K562 (cell line): Measurements from ENCODE around the gene DENND1A. TPM values are rescaled to one million over a fixed set of nuclear protein-coding genes. Genes with fewer than 3 reads are reported as not detected.
"Not testable (repeated sequence)": the region's sequence is repeated elsewhere in the genome, so short reads cannot be mapped to it uniquely, and the experiment has no call there.

Source experiments
- ATAC-seq: fragments of 200-7000 bp; cut with Tn5 transposase; 3 replicates; pipeline ENCODE4 v1.9.1; 2020; ENCODE audit warnings: moderate library complexity
- BruUV-seq: library from RNA; stranded (reverse); fragments of 400-500 nt; replicated peaks from 2 replicates; lab custom pipeline; 2021; lab: Mats Ljungman, UMichigan
- CTCF ChIA-PET: fragments of 300-600 bp; formaldehyde crosslinking; extraction: SDS; loops from one replicate; lab custom pipeline; 2021; ENCODE audit warnings: low intra/inter-chr PET ratio; lab: Yijun Ruan, JAX
- POLR2A ChIA-PET: fragments of 300-600, 350-650 bp; sonication (Branson Sonifier 250); formaldehyde crosslinking; extraction: SDS; loops from one replicate; lab custom pipeline; 2021; ENCODE audit warnings: antibody characterized with exemption, inconsistent platforms; lab: Yijun Ruan, JAX
- DNase-seq, 4 experiments: peaks; one replicate each; pipeline versions ENCODE4 v3.0.0 to v3.0.0-alpha.2; 2011 to 2018; ENCODE audit warnings: low spot score in 3 of 4, mixed read lengths in 3 of 4; ENCODE audit errors: extremely low read depth in 1 of 4
- FAIRE-seq: peaks from 2 replicates; lab custom pipeline; 2011; peaks lifted over from hg19 to GRCh38; lab: Jason Lieb, UNC
- H2AFZ ChIP-seq: 2 replicates; pipeline ENCODE4 v1.6.0; 2011; ENCODE audit warnings: low read depth, low read length, control low read depth, inconsistent platforms
- H3K27ac ChIP-seq: fragments of 200-600 bp; 3 replicates; pipeline ENCODE4 v1.8.0; 2011; ENCODE audit warnings: low read depth, mild to moderate bottlenecking, control low read depth, inconsistent platforms, low read length, moderate library complexity, mixed read lengths; ENCODE audit errors: extremely low read depth
- H3K27me3 ChIP-seq, 2 experiments: fragments of 300-600 bp in 1 of 2; 2 replicates in 1 of 2; 3 replicates in 1 of 2; pipeline versions ENCODE4 v1.6.0 to v1.8.0; 2011; ENCODE audit warnings: inconsistent platforms in 2 of 2, low read length in 2 of 2, mild to moderate bottlenecking in 1 of 2, mixed read lengths in 1 of 2, moderate library complexity in 1 of 2; ENCODE audit not compliant: control insufficient read depth in 2 of 2, insufficient read depth in 2 of 2
- H3K36me3 ChIP-seq: fragments of 300-600 bp; 3 replicates; pipeline ENCODE4 v1.8.0; 2011; ENCODE audit warnings: mild to moderate bottlenecking, low read length, inconsistent platforms; ENCODE audit not compliant: control insufficient read depth, insufficient read depth
- H3K4me1 ChIP-seq, 2 experiments: fragments of 200-600 bp in 1 of 2; replicated peaks in 1 of 2; 2 replicates in 1 of 2; 3 replicates in 1 of 2; pipeline versions ENCODE4 v1.5.1 to v1.8.0; 2011; ENCODE audit warnings: inconsistent platforms in 2 of 2, low read length in 2 of 2, mild to moderate bottlenecking in 1 of 2, mixed read lengths in 1 of 2, moderate library complexity in 1 of 2; ENCODE audit not compliant: control insufficient read depth in 2 of 2, insufficient read depth in 2 of 2
- H3K4me2 ChIP-seq: 2 replicates; pipeline ENCODE4 v1.6.1; 2011; ENCODE audit warnings: low read length, control low read depth, inconsistent platforms, mixed read lengths; ENCODE audit not compliant: insufficient read depth
- H3K4me3 ChIP-seq: fragments of 200-600 bp; sonication (generic), shearing (Covaris generic); 2 replicates; pipeline ENCODE4 v1.5.1; 2016; ENCODE audit warnings: control low read depth, inconsistent platforms
- H3K79me2 ChIP-seq: fragments of 200-600 bp; 3 replicates; pipeline ENCODE4 v1.8.0; 2011; ENCODE audit warnings: low read length, inconsistent platforms; ENCODE audit not compliant: control insufficient read depth, insufficient read depth
- H3K9ac ChIP-seq, 2 experiments: 2 replicates each; pipeline versions ENCODE4 v1.6.0 to v1.6.1; 2011; ENCODE audit warnings: low read depth in 2 of 2, low read length in 2 of 2, control low read depth in 1 of 2, inconsistent platforms in 1 of 2, mild to moderate bottlenecking in 1 of 2, mixed read lengths in 1 of 2; ENCODE audit not compliant: insufficient read depth in 1 of 2
- H3K9me1 ChIP-seq: one replicate; pipeline ENCODE4 v1.6.0; 2011; ENCODE audit warnings: inconsistent platforms, mild to moderate bottlenecking, low read length, moderate library complexity; ENCODE audit not compliant: control insufficient read depth, insufficient read depth
- H3K9me3 ChIP-seq: replicated peaks from 2 replicates; pipeline ENCODE4 v1.5.1; 2011; ENCODE audit warnings: low read depth, low read length, inconsistent platforms; ENCODE audit not compliant: control insufficient read depth, insufficient read depth
- H4K20me1 ChIP-seq: replicated peaks from 2 replicates; pipeline ENCODE4 v1.6.1; 2011; ENCODE audit warnings: low read length, inconsistent platforms, mixed read lengths; ENCODE audit not compliant: control insufficient read depth, insufficient read depth
- ARID1B ChIP-seq: fragments of 450-650 bp; IDR thresholded peaks from 2 replicates; pipeline ENCODE4 v1.6.1; 2016; ENCODE audit warnings: antibody characterized with exemption, mild to moderate bottlenecking, inconsistent platforms
- CBFA2T3 ChIP-seq: fragments of 450-650 bp; IDR thresholded peaks from 2 replicates; pipeline ENCODE4 v1.6.1; 2017
- DLX4 ChIP-seq: fragments of 250-450 bp; sonication (Bioruptor Pico); IDR thresholded peaks from 2 replicates; pipeline ENCODE4 v1.6.1; 2021; ENCODE audit warnings: mild to moderate bottlenecking
- ELK3 ChIP-seq: fragments of 450-650 bp; formaldehyde crosslinking; IDR thresholded peaks from 2 replicates; pipeline ENCODE4 v1.4.0; 2020; ENCODE audit warnings: mild to moderate bottlenecking
- MEF2D ChIP-seq: conservative IDR thresholded peaks from 2 replicates; pipeline ENCODE4 v1.6.1; 2016; ENCODE audit warnings: low read depth, missing genetic modification characterization, missing compliant biosample characterization
- MTF1 ChIP-seq: fragments of 250-450 bp; sonication (Bioruptor Pico); IDR thresholded peaks from 2 replicates; pipeline ENCODE4 v1.9.0; 2021; ENCODE audit warnings: moderate library complexity, mild to moderate bottlenecking, inconsistent platforms, borderline replicate concordance
- TAL1 ChIP-seq: fragments of 450-650 bp; IDR thresholded peaks from 2 replicates; pipeline ENCODE4 v1.6.1; 2016; ENCODE audit warnings: mild to moderate bottlenecking
- TCF3 ChIP-seq: sonication (generic); formaldehyde crosslinking; IDR thresholded peaks from 2 replicates; pipeline ENCODE4 v1.4.0; 2020; ENCODE audit warnings: mild to moderate bottlenecking, missing genetic modification reagents
- WGBS: fragments of 100-300 bp; shearing (Covaris generic); methylation state at CpG from one replicate; pipeline ENCODE4 v1.1.6; 2016; ENCODE audit warnings: low coverage, mixed read lengths; ENCODE audit not compliant: insufficient coverage; ENCODE audit errors: missing lambda C conversion rate; 5-methylcytosine and 5-hydroxymethylcytosine counted together
- in situ Hi-C: fragments of 300-500 bp; cut with MboI; formaldehyde crosslinking; loops from 4 replicates; pipeline ENCODE4 v1.15.0; 2018; ENCODE audit warnings: inconsistent platforms, mixed read lengths
- intact Hi-C: fragments of 100-400 bp; cut with micrococcal nuclease; formaldehyde crosslinking; loops from 2 replicates; pipeline ENCODE4 v1.14.2; 2022
- polyA plus RNA-seq, 8 experiments: library from polyadenylated mRNA; depleted of rRNA in 4 of 8; stranded (reverse) in 5 of 8; unstranded in 3 of 8; fragments of >200 nt; fragmentation: Nextera tagmentation in 2 of 8; fragmentation: Illumina TruSeq in 1 of 8; extraction: Ambion mirVana in 2 of 8; extraction: Trizol in 1 of 8; gene quantifications; 2 replicates each; pipeline versions ENCODE4 v1.2.1 to v1.2.3, GENCODE V29; 2011 to 2014; ENCODE audit warnings: inconsistent platforms in 1 of 8, missing spikeins in 1 of 8
- total RNA-seq, 7 experiments: library from RNA; depleted of rRNA in 6 of 7; stranded (reverse); fragments of >200 nt in 6 of 7; fragmentation: Illumina TruSeq in 2 of 7; extraction: Trizol in 2 of 7; gene quantifications; 2 replicates each; pipeline versions ENCODE4 v1.2.1 to v1.2.3, GENCODE V29; 2011 to 2021; ENCODE audit warnings: low replicate concordance in 1 of 7

The DENND1A gene
- total and polyA plus RNA-seq, 9 of the 15 experiments (the other 6 are each of a cell fraction or from before 2014, with no cell fraction given): 7.6 to 29.5 (median 15.7) TPM

- TF ChIP-seq DLX4 (CRISPR knock-in tag) (no peak), ELK3 (CRISPR knock-in tag) (no peak), MTF1 (CRISPR knock-in tag) (no peak)
These were observed 498.3 kb downstream of the DENND1A start (continued) for GRCh38 chr9:123431581-123431980.

GRCh38 chr9:123428450-123428849 lies 501.5 kb downstream of the DENND1A start:
- BruUV-seq, H3K9ac ChIP-seq, H3K4me1 ChIP-seq, FAIRE-seq, H3K27ac ChIP-seq, in situ Hi-C loops, DNase-seq, H3K4me2 ChIP-seq, H3K9me3 ChIP-seq, H3K36me3 ChIP-seq, H3K79me2 ChIP-seq, H4K20me1 ChIP-seq, intact Hi-C loops, H3K27me3 ChIP-seq, ATAC-seq, H3K9me1 ChIP-seq, H3K4me3 ChIP-seq, H2AFZ ChIP-seq: not testable (repeated sequence)
- POLR2A ChIA-PET: interaction anchor here (0.5 kb wide), 1 partner anchor 53 kb away, joined by 3 read pairs; no protein-coding TSS in a partner anchor
- TF ChIP-seq ARID1B (peak; percentile 43), TCF3 (CRISPR knock-in tag) (peak; percentile 75), CBFA2T3 (peak; percentile 40; the same call in 1 of the 2 replicates), TAL1 (peak; percentile 37; the same call in 1 of the 2 replicates), MEF2D (tag) (peak; percentile 62; the same call in 1 of the 2 replicates)
- WGBS: 0% methylated on average over 1 of the region's 1 CpG
- CTCF ChIA-PET: interaction anchor here (0.6 kb wide), 1 partner anchor 81 kb away, joined by 3 read pairs; no protein-coding TSS in a partner anchor
